Measurements from ENCODE around the gene CRYBA2.

DNA sequence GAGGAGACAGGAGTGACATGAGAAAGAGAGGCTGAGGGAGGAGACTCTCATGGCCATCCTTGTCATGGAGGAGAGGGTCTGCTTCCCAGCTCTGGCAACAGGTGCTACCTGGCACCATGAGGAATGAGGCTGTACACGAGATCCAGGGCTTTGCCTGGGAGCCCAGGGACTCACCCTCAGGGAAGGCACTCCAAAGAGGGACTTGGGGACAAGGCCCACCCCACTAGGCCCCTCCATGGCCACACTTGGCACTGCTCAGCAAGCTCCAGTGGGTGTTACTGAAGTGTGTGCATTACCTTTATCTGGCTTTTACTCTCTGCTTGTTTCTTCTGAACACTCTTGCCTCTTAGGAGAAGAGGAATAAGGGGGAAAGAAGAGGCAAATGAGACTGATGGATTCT is 45.4 kb upstream of the CRYBA2 start:
- TF ChIP-seq, protein P1, sequence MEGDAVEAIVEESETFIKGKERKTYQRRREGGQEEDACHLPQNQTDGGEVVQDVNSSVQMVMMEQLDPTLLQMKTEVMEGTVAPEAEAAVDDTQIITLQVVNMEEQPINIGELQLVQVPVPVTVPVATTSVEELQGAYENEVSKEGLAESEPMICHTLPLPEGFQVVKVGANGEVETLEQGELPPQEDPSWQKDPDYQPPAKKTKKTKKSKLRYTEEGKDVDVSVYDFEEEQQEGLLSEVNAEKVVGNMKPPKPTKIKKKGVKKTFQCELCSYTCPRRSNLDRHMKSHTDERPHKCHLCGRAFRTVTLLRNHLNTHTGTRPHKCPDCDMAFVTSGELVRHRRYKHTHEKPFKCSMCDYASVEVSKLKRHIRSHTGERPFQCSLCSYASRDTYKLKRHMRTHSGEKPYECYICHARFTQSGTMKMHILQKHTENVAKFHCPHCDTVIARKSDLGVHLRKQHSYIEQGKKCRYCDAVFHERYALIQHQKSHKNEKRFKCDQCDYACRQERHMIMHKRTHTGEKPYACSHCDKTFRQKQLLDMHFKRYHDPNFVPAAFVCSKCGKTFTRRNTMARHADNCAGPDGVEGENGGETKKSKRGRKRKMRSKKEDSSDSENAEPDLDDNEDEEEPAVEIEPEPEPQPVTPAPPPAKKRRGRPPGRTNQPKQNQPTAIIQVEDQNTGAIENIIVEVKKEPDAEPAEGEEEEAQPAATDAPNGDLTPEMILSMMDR (IDR thresholded peaks at IDR 0.05; ENCODE audit: low read length), result no peak
- no peak for TF ChIP-seq EZH2 (IDR thresholded peaks at IDR 0.05; ENCODE audit: borderline replicate concordance, low read length)

Data from OCI-LY1 (cell line).